Hepatocyte (in vitro differentiated cells): ENCODE measurements around the gene IFNL2. TPM values are rescaled to one million over a fixed set of nuclear protein-coding genes. Genes with fewer than 3 reads are reported as not detected.

Experiments used
- DNase-seq: peaks from one replicate; pipeline ENCODE4 v3.0.0-alpha.2; 2016; ENCODE audit warnings: low spot score
- H2AFZ ChIP-seq: fragments of 200-600 bp; sonication (generic); 2 replicates; pipeline ENCODE4 v1.6.0; 2016; ENCODE audit warnings: antibody characterized with exemption, mild to moderate bottlenecking
- H3K27ac ChIP-seq: fragments of 200-600 bp; sonication (generic); 2 replicates; pipeline ENCODE4 v1.5.1; 2016; ENCODE audit warnings: mild to moderate bottlenecking
- H3K27me3 ChIP-seq: fragments of 200-600 bp; sonication (generic); 2 replicates; pipeline ENCODE4 v1.6.1; 2016
- H3K36me3 ChIP-seq: fragments of 200-600 bp; sonication (generic); replicated peaks from 2 replicates; pipeline ENCODE4 v1.5.1; 2016; ENCODE audit warnings: low read depth; ENCODE audit not compliant: insufficient read depth
- H3K4me1 ChIP-seq: fragments of 200-600 bp; sonication (generic); 2 replicates; pipeline ENCODE4 v1.5.1; 2016; ENCODE audit warnings: mild to moderate bottlenecking, moderate library complexity; ENCODE audit not compliant: insufficient read depth
- H3K4me2 ChIP-seq: fragments of 200-600 bp; sonication (generic); 2 replicates; pipeline ENCODE4 v1.6.0; 2016
- H3K4me3 ChIP-seq: fragments of 200-600 bp; sonication (generic); 2 replicates; pipeline ENCODE4 v1.5.1; 2016; ENCODE audit warnings: mild to moderate bottlenecking
- H3K79me2 ChIP-seq: fragments of 200-600 bp; sonication (generic); 2 replicates; pipeline ENCODE4 v1.6.0; 2017; ENCODE audit warnings: mild to moderate bottlenecking
- H3K9me2 ChIP-seq: fragments of 200-600 bp; sonication (generic); replicated peaks from 2 replicates; pipeline ENCODE4 v1.6.0; 2017; ENCODE audit warnings: mild to moderate bottlenecking; ENCODE audit not compliant: insufficient read depth
- H3K9me3 ChIP-seq: fragments of 200-600 bp; sonication (generic); 2 replicates; pipeline ENCODE4 v1.5.1; 2016; ENCODE audit warnings: low read depth, mild to moderate bottlenecking
- H4K20me1 ChIP-seq: fragments of 200-600 bp; sonication (generic); 2 replicates; pipeline ENCODE4 v1.6.0; 2016; ENCODE audit warnings: mild to moderate bottlenecking; ENCODE audit not compliant: insufficient read depth, poor library complexity, severe bottlenecking
- EZH2 ChIP-seq: fragments of 200-600 bp; sonication (generic); IDR thresholded peaks from 2 replicates; pipeline ENCODE4 v1.6.1; 2016; ENCODE audit warnings: antibody characterized with exemption, mild to moderate bottlenecking, borderline replicate concordance
- EZH2phosphoT487 ChIP-seq: fragments of 200-600 bp; sonication (generic); IDR thresholded peaks from one replicate; pipeline ENCODE4 v1.6.1; 2018; ENCODE audit warnings: antibody characterized with exemption, mild to moderate bottlenecking, low read depth, moderate library complexity; ENCODE audit not compliant: unreplicated experiment, severe bottlenecking
- WGBS: methylation state at CpG from one replicate; pipeline ENCODE4 v1.1.6; 2016; ENCODE audit warnings: low lambda C conversion rate; ENCODE audit errors: missing lambda C conversion rate; 5-methylcytosine and 5-hydroxymethylcytosine counted together
- polyA plus RNA-seq: library from polyadenylated mRNA; unstranded; fragments of >200 nt; fragmentation: Nextera tagmentation; extraction: Ambion mirVana; gene quantifications from 2 replicates; pipeline ENCODE4 v1.2.1, GENCODE V29; 2016
- total RNA-seq: library from RNA; depleted of rRNA; stranded (reverse); fragments of >200 nt; gene quantifications from 2 replicates; pipeline ENCODE4 v1.2.3, GENCODE V29; 2014
- TF ChIP-seq, protein P1 (sequence below): fragments of 200-600 bp; sonication (generic); IDR thresholded peaks from 2 replicates; pipeline ENCODE4 v1.5.1; 2016; ENCODE audit warnings: antibody characterized with exemption, mild to moderate bottlenecking; ENCODE audit not compliant: poor library complexity

The IFNL2 gene
- total and polyA plus RNA-seq, 2 experiments from 2014 or later = not detected

GRCh38 chr19:39230096-39230764 lies 38.0 kb upstream of the IFNL2 start:
- DNase-seq = no peak
- H3K9me2 ChIP-seq = no peaks in the 10 kb centered on the region
- H3K27me3 ChIP-seq = peaks cover 8% of the 10 kb centered on the region
- no peak overlapping the region for H3K27ac ChIP-seq
- TF ChIP-seq, protein P1, sequence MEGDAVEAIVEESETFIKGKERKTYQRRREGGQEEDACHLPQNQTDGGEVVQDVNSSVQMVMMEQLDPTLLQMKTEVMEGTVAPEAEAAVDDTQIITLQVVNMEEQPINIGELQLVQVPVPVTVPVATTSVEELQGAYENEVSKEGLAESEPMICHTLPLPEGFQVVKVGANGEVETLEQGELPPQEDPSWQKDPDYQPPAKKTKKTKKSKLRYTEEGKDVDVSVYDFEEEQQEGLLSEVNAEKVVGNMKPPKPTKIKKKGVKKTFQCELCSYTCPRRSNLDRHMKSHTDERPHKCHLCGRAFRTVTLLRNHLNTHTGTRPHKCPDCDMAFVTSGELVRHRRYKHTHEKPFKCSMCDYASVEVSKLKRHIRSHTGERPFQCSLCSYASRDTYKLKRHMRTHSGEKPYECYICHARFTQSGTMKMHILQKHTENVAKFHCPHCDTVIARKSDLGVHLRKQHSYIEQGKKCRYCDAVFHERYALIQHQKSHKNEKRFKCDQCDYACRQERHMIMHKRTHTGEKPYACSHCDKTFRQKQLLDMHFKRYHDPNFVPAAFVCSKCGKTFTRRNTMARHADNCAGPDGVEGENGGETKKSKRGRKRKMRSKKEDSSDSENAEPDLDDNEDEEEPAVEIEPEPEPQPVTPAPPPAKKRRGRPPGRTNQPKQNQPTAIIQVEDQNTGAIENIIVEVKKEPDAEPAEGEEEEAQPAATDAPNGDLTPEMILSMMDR = no peak
- TF ChIP-seq EZH2phosphoT487 (no peak), EZH2 (no peak)
- no peak overlapping the region for H3K4me3 ChIP-seq
- H3K36me3 ChIP-seq = no peaks in the 10 kb centered on the region
- H3K4me2 ChIP-seq = no peak overlapping the region
- H3K79me2 ChIP-seq = no peaks in the 10 kb centered on the region
- WGBS = 92% methylated on average over 2 of the region's 2 CpGs
- no peak overlapping the region for H2AFZ ChIP-seq
- H4K20me1 ChIP-seq = no peaks in the 10 kb centered on the region
- H3K9me3 ChIP-seq = no peaks in the 10 kb centered on the region
- no peaks in the 10 kb centered on the region for H3K4me1 ChIP-seq

GRCh38 chr19:39232708-39233107 lies 35.5 kb upstream of the IFNL2 start:
- DNase-seq = no peak
- 87% methylated on average over 5 of the region's 5 CpGs for WGBS

DNA sequence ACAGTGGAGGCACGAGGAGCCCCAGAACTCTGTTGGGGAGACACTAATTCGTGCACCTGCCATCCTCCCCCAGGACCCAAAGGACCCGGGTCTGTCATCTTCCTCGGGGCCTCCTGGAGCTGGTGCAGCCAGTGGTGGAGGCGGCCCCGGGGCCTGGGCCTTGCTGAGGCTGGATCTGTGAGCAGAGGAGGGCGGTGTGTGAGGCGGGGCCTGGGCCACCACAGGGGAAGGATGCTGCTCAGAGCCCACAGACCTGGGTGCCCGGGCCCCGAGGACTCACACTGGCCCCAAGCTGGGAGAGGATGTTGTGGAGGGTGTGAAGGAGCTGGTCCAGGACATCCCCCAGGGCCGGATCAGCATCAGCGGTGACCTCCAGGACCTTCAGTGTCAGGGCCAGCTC lies 31.7 kb upstream of the IFNL2 start:
- Histone ChIP-seq H3K4me2 (no peak overlapping the region), H3K27me3 (no peaks in the 10 kb centered on the region), H3K9me2 (no peaks in the 10 kb centered on the region), H3K9me3 (no peaks in the 10 kb centered on the region), H3K79me2 (no peaks in the 10 kb centered on the region), H2AFZ (no peak overlapping the region), H3K27ac (no peak overlapping the region), H3K4me1 (peaks cover 7% of the 10 kb centered on the region), H4K20me1 (no peaks in the 10 kb centered on the region), H3K36me3 (no peaks in the 10 kb centered on the region), H3K4me3 (no peak overlapping the region)
- 86% methylated on average over 10 of the region's 12 CpGs for WGBS
- TF ChIP-seq EZH2phosphoT487 (no peak), EZH2 (no peak)
- TF ChIP-seq, protein P1 = no peak
- no peak for DNase-seq

More at GRCh38 chr19:39232708-39233107, 35.5 kb upstream of the IFNL2 start:
- Histone ChIP-seq H3K36me3 (no peaks in the 10 kb centered on the region), H3K27me3 (peaks cover 4% of the 10 kb centered on the region), H3K79me2 (no peaks in the 10 kb centered on the region), H3K27ac (no peak overlapping the region), H4K20me1 (no peaks in the 10 kb centered on the region), H3K9me2 (no peaks in the 10 kb centered on the region), H3K4me1 (peaks cover 3% of the 10 kb centered on the region), H2AFZ (no peak overlapping the region), H3K4me2 (no peak overlapping the region), H3K9me3 (no peaks in the 10 kb centered on the region), H3K4me3 (no peak overlapping the region)
- TF ChIP-seq EZH2phosphoT487 (no peak), EZH2 (no peak)
- TF ChIP-seq, protein P1 = no peak
